HG02588 (cell line): ENCODE measurements around the gene ELL.

Experiments
- ATAC-seq: cut with Tn5 transposase; IDR thresholded peaks from one replicate; pipeline ENCODE4 v1.9.1; 2021; ENCODE audit warnings: mild to moderate bottlenecking, moderate library complexity; ENCODE audit not compliant: unreplicated experiment

ELL gene

DNA sequence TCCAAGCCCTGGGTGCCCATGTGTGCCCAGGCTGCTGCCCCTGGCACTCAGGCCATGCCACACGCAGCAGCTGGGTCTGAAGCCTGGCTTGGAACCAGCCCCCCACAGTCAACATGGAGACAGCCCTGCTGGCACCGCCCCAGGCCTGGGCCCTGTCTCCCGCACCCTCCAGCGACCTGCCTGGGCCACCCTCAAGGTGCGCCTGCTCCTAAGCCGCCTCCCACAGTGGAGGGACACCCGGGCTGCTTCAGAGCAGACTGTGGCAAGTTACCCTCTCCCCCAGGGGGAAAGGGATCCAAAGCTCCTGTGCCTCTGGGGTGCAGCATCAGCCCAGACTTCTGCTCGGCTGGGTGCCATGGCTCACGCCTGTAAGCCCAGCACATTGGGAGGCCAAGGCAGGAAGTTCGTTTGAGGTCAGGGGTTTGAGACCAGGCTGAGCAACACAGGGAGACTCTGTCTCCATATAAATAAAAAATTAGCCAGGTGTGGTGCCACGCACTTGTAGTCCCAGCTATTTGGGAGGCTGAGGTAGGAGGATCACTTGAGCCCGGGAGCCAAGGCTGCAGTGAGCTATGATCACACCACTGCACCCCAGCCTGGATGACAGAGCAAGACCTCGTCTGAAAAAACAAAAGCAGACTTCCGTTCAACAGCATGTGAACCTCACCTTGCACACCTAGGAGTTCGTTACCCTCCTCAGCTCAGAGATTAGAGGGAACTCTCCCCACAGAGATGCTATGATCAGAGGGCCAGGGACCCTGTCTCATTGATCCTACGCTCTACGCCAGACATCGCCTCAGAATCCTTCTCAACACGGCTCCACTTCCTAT, 15.6 kb downstream of the ELL start:
- no peak for ATAC-seq

GRCh38 chr19:18504886-18505610, 16.8 kb downstream of the ELL start:
- no peak for ATAC-seq

DNA sequence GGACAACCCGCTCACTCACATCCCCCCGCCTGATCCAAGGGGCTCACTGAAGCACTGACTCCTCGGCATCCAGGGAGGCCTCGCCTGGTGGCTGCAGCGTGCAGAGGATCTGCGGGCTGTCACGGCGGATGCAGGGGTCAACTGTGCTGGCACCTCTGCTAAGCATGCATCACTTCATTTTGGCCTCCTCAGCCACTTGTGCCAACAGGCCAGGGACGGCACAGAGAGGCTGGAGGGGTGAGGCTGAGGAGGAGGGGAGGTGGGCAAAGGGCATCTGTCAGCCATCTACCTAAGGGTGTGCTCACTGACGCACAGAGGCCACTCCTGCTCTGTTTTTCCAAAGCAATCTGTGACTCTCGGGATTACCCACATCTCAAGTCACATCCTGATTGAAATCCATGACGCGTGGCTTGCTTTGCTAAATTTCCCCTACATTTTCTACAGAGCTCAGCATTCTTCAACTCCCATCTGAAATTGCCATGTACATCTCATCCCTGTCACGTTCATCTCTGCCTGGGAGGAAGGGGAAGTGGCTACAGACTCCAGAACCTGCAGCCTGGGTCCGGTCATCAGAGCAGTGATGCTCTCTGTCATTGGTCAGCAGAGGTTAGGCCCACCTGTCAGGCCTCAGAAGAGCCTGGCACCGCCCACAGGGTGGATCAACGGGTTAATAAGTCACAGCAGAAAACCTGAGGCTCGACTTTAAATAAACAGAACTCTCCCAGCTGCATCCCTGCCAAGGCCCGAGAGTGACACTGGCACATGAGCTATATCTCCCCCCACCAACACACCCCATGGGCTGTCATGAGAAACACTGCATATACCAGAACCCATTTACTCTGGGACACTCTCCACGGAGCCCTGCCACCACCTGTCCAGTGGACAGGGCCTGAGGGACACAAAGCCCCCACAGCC, 17.6 kb downstream of the ELL start:
- no peak for ATAC-seq

DNA sequence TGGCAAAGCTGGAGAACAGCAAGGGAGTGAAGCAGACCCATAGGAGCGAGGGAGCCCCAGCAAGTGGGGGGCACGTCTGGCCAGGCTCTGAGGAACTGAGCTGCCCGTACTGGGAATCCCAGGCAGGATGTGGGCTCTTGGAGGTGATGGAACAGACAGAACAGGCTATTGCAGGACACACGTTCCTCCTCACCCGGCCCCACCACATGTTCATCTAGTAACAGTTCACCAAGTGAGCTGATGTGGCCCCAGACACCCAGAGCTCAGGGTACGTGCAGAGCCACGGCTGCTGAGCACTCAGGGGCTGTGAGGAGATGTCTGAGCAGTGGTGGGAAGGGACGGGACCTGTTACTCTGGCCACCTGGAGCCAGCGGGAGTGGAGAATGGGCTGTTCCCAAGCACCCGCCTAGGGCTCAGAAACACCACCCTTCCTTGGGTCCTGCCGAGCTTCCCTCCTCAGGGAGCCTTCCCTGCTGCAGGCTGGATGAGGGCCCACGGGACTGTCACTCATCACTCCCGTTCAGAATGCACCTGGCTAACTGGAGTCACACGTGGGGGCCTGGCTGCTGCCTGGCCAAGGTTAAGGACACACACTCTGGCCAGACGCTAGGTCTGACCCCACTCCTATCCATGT, 18.4 kb downstream of the ELL start:
- ATAC-seq = no peak

DNA sequence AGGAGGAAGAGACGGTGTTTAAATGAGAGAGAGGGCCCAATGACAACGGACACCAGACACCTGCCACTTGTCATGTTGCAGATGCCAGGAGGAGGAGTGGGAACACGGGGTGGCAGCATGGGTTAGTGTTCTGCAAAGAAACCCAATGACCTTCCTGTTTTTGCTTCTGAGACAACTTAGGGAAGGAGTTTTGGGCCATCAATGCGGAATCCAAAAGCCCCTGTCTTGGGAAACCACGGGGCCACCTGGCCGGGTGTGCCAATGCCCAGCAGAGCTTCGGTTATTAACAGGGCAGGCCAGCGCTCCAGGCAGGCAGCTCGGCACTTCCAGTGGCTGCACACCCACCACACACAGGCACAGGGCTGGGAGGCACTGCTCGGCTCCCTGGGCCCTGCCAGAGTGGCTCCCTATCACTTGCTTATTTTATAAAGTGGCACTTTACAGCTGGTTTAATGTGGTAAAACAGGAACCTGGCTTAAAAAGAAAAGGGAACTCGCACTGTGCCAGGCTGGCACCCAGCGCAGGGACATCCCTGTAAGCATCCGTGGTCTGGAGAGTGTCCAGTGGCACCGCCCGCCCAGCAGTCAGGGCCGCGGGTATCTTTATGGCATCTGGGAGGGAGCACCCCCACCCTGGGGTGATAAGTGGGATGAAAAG, 19.1 kb downstream of the ELL start:
- no peak for ATAC-seq

GRCh38 chr19:18502246-18502637, 19.6 kb downstream of the ELL start:
- ATAC-seq = no peak

DNA sequence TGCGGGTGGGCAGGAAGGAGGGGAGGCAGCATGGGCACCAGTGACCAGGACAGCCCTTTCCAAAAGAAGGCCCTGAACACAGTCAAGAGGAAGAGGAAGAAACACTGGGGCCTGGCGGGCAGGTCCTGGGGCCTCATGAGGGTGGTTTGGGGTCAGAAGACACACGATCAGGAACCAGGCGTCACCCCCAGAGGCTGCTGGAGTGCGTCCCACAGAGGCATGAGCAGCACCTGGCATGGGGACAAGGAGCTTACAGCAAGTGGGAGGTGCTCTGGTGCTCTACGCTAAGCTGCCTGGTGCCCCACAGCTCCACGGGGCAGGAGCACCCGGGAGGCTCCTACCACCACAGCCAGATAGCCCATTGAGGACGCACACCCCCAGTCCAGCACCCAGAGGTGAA, 20.0 kb downstream of the ELL start:
- ATAC-seq = no peak

DNA sequence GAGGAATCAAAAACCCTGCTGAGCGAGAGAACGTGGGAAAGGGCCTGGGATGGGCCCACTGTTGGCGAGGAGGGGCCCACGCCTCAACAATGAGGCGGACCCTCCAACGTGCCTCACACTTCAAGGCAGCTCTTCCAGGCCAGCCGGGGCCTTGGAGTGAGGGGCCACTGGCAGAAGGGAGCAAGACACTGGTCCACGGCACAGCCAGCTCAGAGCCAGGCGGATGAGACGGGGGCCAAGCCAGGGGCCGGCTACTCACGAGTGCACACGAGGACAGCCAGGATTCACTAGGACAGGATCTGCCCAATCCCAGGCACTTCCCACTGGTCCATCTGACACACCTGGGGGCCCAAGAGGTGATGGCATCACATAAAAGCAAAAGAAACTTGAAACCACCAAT, 20.5 kb downstream of the ELL start:
- no peak for ATAC-seq

DNA sequence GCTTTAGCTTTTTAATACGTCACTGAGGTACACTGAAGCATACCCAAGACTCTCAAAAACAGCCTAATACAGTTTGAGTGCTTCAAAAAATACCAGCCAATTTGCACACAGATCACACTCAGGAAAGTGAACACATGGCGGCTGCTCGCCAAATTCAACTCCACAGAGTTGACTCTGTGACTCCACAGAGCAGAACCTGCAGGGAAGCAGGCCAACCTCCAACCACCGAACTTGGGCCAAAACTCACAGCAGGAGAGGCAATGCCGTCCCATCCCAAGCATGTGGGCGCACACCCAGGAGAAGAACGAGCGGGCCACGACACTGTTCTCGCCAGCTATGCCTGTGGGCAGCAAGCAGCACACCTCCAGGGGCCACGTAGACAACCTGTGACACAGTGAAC, 21.1 kb downstream of the ELL start:
- ATAC-seq = no peak

- no peak for ATAC-seq
These were observed 21.5 kb downstream of the ELL start for GRCh38 chr19:18500376-18500775.

DNA sequence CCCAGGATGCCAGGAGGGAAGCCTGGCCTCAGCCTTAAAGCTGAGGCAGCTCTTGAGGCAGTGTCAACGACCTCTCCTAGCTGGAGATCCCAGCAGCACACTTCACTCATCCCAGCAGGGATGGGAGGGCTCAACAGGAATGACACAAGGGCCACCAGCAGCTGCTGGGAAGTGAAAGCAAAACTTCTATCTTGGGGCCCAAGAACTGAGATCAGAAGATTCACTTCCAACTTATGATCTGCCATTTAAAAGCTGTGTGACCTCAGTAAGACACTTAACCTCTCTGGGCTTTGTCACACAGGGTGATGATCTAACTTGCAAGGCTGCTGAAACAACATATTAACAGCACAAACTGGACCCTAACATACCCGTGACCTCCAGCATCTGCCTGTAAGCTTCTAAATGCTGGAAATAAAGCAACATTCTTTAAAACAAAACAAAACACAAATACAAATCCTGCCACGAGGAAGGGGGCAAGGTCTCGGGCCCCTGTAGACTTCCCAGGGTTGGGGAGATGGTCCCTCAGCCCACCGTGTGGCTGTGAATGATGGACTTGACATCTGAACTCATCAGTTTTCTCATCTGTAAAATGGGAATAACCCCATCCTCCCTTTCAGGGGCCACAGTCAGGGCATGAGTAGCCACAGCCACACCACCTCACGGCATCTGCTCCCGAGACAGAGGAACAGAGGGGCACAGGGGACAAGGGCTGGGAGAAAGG, 22.7 kb downstream of the ELL start:
- ATAC-seq = no peak

DNA sequence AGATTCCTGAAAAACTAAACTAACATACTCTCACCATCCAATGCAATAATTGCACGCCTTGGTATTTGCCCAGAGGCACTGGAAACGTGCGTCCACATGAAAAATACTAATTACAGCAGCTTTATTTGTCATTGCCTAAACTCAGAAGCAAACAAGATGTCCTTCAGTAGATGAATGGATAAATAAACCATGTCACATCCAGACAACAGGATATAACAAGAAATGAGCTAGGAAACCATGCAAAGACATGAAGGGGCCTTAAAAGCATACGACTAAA, 25.0 kb downstream of the ELL start:
- ATAC-seq = no peak

DNA sequence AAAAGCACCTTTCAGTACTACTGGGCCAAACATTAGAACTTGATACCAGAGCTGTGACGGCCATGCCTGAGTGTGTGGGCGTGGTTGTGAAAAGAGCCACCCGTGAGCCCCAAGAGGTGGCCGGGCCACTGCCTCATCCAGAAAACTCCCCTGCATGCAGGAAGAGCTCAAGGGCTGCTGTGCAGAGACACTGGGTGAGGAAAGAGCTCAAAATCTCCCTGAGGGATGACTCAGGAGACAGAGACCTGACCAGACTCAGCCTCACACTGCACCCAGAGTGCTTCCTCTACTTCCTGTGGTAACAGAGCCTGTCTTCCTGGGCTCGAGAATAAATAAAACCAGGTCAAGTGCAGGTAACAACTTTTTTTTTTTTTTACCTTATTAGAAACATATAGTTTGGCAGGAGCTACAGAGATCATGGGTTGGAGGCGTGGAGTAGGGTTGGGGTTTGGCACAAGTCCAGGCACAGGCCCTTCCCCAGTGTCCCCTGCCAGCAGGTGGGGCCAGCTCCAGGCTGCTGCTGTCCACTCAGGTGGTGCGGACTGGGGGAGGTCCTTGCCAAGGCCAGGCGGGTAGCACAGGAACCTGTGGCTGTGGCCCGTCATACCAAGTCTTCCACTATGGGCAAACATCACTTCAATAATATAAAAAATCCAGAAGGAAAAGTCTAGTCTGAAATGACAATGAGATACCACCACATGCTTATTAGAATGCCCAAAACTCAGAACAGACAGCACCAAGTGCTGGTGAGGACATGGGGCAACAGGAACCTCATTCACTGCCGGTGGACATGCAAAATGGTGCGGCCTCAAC, 25.5 kb downstream of the ELL start:
- peak; percentile 52 for ATAC-seq

- ATAC-seq = no peak
These were observed 26.5 kb downstream of the ELL start for GRCh38 chr19:18495204-18495911.

GRCh38 chr19:18494267-18494607, 27.6 kb downstream of the ELL start:
- ATAC-seq = no peak

- no peak for ATAC-seq
These were observed 28.2 kb downstream of the ELL start for GRCh38 chr19:18493440-18494266.

GRCh38 chr19:18491995-18492953, 29.6 kb downstream of the ELL start:
- no peak for ATAC-seq
